Thyroid gland (tissue), 4 donors: Measurements from ENCODE around the gene NPAS1. TPM values are rescaled to one million over a fixed set of nuclear protein-coding genes. Genes with fewer than 3 reads are reported as not detected.

ENCODE experiments used
- DNase-seq, 2 donors: peaks; one replicate each; pipeline ENCODE4 v3.0.0-alpha.2; 2019
- H3K27ac ChIP-seq, 3 donors: fragments of 200-600 bp; sonication (generic); 1 replicate in 2 of 3; 2 replicates in 1 of 3; pipeline ENCODE4 v1.5.1; 2016 to 2019; ENCODE audit warnings: mild to moderate bottlenecking in 1 of 3, moderate library complexity in 1 of 3
- H3K27me3 ChIP-seq: fragments of 200-600 bp; sonication (generic); one replicate; pipeline ENCODE4 v1.5.1; 2019
- H3K36me3 ChIP-seq, 2 donors: fragments of 200-600 bp; sonication (generic); one replicate each; pipeline ENCODE4 v1.5.1; 2016 to 2019
- H3K4me1 ChIP-seq, 2 donors: fragments of 200-600 bp; sonication (generic); one replicate each; pipeline ENCODE4 v1.5.1; 2017 to 2019
- H3K4me3 ChIP-seq, 3 donors: fragments of 200-600 bp; sonication (generic); replicated peaks in 1 of 3; 1 replicate in 2 of 3; 2 replicates in 1 of 3; pipeline ENCODE4 v1.5.1; 2016; ENCODE audit warnings: mild to moderate bottlenecking in 1 of 3
- H3K9me3 ChIP-seq: fragments of 200-600 bp; sonication (generic); one replicate; pipeline ENCODE4 v1.5.1; 2017
- POLR2A ChIP-seq, 2 donors: fragments of 450-650 bp; IDR thresholded peaks; one replicate each; pipeline ENCODE4 v1.6.1; 2017; ENCODE audit warnings: antibody characterized with exemption in 2 of 2, mild to moderate bottlenecking in 2 of 2, moderate library complexity in 1 of 2
- WGBS, 2 donors: methylation state at CpG; one replicate each; pipeline ENCODE4 v1.1.5; 2017; 5-methylcytosine and 5-hydroxymethylcytosine counted together
- intact Hi-C: fragments of 100-400 bp; cut with DNase I; formaldehyde crosslinking; loops from one replicate; pipeline ENCODE4 v1.15.1; 2023
- total RNA-seq, 4 donors: library from RNA; depleted of rRNA; stranded (reverse); fragments of >200 nt; gene quantifications; one replicate each; pipeline ENCODE4 v1.2.3, GENCODE V29; 2016
- TF ChIP-seq, protein P1 (sequence below), 6 experiments: fragments of 200-600 bp in 3 of 6; fragments of 450-650 bp in 3 of 6; sonication (generic) in 3 of 6; IDR thresholded peaks; one replicate each; pipeline ENCODE4 v1.5.1; 2016 to 2019; ENCODE audit warnings: antibody characterized with exemption in 6 of 6, mild to moderate bottlenecking in 2 of 6, inconsistent platforms in 1 of 6, moderate library complexity in 1 of 6

The NPAS1 gene
- total RNA-seq, 4 donors from 2014 or later = 0.56 to 0.71 TPM; not detected in 2

DNA sequence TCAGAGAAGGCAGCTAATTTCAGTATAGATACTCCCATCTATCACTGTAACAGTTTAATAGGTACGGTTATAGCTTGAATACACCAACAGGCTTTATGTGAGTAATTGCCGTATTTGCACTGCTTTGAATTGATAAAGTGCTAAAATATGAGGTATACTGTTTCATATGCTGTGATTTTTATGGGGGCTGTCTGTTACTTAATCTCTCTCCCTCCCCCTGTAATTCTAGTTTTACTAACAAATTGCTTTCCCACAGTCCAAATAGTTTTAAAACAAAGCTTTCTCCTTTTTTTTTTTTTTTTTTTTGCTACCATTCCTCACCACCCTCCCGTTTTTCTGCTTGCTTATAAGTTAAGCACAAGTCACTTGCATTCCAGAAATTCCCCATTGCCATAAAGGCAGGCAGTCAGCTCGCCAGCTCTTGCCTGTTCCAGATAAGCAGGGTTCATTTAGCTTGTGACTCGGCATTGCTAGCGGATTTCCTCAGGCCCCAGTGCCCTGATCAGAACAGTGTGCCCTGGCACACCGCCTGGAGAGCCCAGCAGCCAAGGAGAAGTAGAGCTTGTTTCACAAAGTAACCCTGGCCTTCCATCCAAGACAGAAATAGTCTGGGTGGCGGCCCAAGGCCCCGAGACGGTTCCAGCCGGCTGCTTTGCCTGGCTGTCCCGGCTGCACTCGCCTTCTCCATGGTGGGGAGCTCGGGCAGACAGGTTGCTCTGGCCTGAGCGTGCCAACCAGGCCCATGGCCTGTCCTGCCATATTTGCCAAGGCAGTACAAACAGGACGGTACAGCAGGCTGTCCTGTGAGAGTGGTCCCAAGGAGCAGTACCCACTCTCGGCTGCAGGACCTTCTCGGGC lies 43.5 kb upstream of the NPAS1 start:
- Histone ChIP-seq H3K27ac (peak overlapping the region; percentile 90 to 93 (median 90)), H3K9me3 (no peaks in the 10 kb centered on the region), H3K27me3 (no peaks in the 10 kb centered on the region), H3K36me3 (no peaks in the 10 kb centered on the region), H3K4me1 (peaks cover 57 to 68% of the 10 kb centered on the region in 2 donors), H3K4me3 (no peak overlapping the region)
- intact Hi-C loops = no loop called here
- 14 to 15% methylated on average over 16 to 17 of the region's 18 CpGs for WGBS, 2 donors
- TF ChIP-seq, protein P1, sequence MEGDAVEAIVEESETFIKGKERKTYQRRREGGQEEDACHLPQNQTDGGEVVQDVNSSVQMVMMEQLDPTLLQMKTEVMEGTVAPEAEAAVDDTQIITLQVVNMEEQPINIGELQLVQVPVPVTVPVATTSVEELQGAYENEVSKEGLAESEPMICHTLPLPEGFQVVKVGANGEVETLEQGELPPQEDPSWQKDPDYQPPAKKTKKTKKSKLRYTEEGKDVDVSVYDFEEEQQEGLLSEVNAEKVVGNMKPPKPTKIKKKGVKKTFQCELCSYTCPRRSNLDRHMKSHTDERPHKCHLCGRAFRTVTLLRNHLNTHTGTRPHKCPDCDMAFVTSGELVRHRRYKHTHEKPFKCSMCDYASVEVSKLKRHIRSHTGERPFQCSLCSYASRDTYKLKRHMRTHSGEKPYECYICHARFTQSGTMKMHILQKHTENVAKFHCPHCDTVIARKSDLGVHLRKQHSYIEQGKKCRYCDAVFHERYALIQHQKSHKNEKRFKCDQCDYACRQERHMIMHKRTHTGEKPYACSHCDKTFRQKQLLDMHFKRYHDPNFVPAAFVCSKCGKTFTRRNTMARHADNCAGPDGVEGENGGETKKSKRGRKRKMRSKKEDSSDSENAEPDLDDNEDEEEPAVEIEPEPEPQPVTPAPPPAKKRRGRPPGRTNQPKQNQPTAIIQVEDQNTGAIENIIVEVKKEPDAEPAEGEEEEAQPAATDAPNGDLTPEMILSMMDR (IDR thresholded peaks at IDR 0.05) = no peak
- TF ChIP-seq POLR2A (IDR thresholded peaks at IDR 0.05) = no peak
- peak; percentile 99 to 100 for DNase-seq

DNA sequence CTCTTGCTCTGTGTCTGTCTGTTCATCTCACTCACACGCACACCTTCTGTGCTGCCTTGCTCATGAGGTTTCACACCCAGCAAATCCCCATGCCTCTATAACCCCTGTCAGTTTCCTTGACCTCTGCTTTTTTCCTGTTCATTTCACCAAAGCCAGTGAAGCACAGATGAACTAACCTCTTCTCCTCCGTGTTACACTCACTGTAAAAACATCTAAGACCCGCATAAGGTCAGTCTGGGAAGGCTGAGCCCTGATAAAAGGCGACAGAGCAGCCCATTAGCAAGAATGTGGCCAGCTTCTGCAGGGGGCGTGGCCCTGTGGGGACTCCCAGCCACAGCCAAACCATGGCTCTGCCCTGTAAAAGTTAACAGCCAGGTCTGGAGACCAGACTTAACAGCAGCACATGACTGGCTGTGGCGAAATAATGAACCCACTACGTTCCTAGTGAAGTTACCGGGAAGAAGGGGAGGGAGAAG lies 42.8 kb upstream of the NPAS1 start:
- WGBS, 2 donors = 42 to 44% methylated on average over 8 of the region's 8 CpGs
- TF ChIP-seq, protein P1 (IDR thresholded peaks at IDR 0.05) = no peak
- TF ChIP-seq POLR2A (IDR thresholded peaks at IDR 0.05) = no peak
- H3K4me1 ChIP-seq = peaks cover 64 to 75% of the 10 kb centered on the region in 2 donors
- DNase-seq = peak; percentile 52 to 55
- H3K27ac ChIP-seq = peak overlapping the region; percentile 90 to 93 (median 90)
- no peak overlapping the region for H3K4me3 ChIP-seq
- no peaks in the 10 kb centered on the region for H3K36me3 ChIP-seq
- no peaks in the 10 kb centered on the region for H3K9me3 ChIP-seq
- intact Hi-C loops = no loop called here
- no peaks in the 10 kb centered on the region for H3K27me3 ChIP-seq

DNA sequence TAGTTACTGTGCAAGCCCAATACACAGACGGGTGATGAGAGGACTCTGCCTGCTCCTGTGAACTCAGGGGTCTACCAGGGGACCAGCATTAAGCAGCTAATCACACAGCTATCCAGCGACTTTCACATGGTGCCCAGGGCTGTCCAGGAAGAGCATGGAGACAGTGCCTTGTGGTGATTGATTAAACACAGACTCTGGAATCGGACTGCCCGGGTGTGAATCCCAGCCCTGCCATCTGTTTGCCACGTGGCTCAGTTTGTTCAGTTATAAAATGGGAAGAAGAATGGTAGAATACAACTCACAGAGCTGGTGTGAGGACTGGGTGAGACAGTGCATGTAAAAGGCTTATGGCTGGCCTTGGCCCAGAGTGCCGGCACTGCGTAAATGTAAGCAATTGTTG lies 42.1 kb upstream of the NPAS1 start:
- no peaks in the 10 kb centered on the region for H3K27me3 ChIP-seq
- peaks cover 64 to 82% of the 10 kb centered on the region in 2 donors for H3K4me1 ChIP-seq
- DNase-seq = no peak
- intact Hi-C loops = no loop called here
- H3K36me3 ChIP-seq = no peaks in the 10 kb centered on the region
- WGBS, 2 donors = 84 to 85% methylated on average over 7 of the region's 7 CpGs
- no peak overlapping the region for H3K4me3 ChIP-seq
- TF ChIP-seq, protein P1 (IDR thresholded peaks at IDR 0.05) = no peak
- no peak for TF ChIP-seq POLR2A (IDR thresholded peaks at IDR 0.05)
- peak overlapping the region; percentile 90 to 93 (median 90) for H3K27ac ChIP-seq
- H3K9me3 ChIP-seq = no peaks in the 10 kb centered on the region

DNA sequence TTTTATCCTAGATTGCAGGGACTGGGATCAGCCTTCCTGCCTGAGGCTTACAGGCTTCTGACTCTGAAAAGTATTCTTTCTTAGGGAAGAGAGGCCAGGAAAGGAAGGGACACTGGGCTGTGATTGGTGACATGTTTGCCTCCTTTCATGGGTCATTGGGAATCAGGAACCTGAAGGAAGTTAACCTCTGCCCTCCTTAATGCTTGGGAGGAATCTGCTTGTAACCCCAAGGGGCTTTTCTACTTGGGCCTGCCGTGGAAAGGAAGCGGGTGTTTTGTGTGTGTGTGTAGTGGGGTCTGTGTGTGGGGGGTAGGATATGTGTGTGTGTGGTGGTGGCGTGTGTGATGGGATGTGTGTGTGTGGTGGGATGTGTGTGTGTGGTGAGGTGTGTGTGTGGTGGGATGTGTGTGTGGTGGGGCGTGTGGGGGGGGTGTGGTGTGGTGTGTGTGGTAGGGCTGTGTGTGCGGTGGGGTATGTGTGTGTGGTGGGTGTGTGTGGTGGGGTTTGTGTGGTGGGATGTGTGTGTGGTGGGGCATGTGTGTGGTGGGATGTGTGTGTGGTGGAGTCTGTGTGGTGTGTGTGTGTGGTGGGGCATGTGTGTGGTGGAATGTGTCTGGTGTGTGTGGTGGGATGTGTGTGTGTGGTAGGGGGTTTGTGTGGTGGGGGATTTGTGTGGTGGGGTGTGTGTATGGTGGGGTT lies 41.3 kb upstream of the NPAS1 start:
- peak overlapping the region; percentile 90 to 93 (median 90) for H3K27ac ChIP-seq
- TF ChIP-seq, protein P1 (IDR thresholded peaks at IDR 0.05) = no peak
- TF ChIP-seq POLR2A (IDR thresholded peaks at IDR 0.05) = no peak
- no peak for DNase-seq
- H3K9me3 ChIP-seq = no peaks in the 10 kb centered on the region
- peaks cover 64 to 83% of the 10 kb centered on the region in 2 donors for H3K4me1 ChIP-seq
- intact Hi-C loops = no loop called here
- H3K4me3 ChIP-seq = no peak overlapping the region
- H3K27me3 ChIP-seq = no peaks in the 10 kb centered on the region
- WGBS, 2 donors = 76 to 86% methylated on average over 5 of the region's 5 CpGs
- no peaks in the 10 kb centered on the region for H3K36me3 ChIP-seq
